ENCODE data around the gene NANS. TPM values are rescaled to one million over a fixed set of nuclear protein-coding genes. Genes with fewer than 3 reads are reported as not detected.
A peak's percentile ranks its signal among the peaks of the same experiment; 100 is the strongest.

The NANS gene
- total and polyA plus RNA-seq, 2 of the 13 experiments (the other 11 are each of a cell fraction or from before 2014, with no cell fraction given) = 86.9 to 203 TPM

GRCh38 chr9:98045234-98046179, 11.0 kb upstream of the NANS start:
- CTCF ChIA-PET (ENCODE audit: low intra/inter-chr PET ratio, low total read pairs) = no interaction called here
- in situ Hi-C loops (cut with HindIII; ENCODE audit: extremely low pct_ligation_motif_present, low pct_unique_long_range_greater_than_20kb) = no loop called here
- DNase-seq (ENCODE audit: low spot score) (peak; percentile 77), FAIRE-seq (peak; percentile 77), ATAC-seq (peak; percentile 90)
- POLR2A ChIA-PET = interaction anchor here (0.9 to 2.1 kb wide), 8 partner anchors 9 to 286 kb away, joined by 3 to 30 read pairs (median 4); partner anchors contain the start of genes ANP32B, NANS and TBC1D2
- intact Hi-C loops (cut with micrococcal nuclease; ENCODE audit: unreplicated experiment) = loop anchor here (1.0 kb wide), 1 partner anchor 11 kb away; the partner anchor contains the start of gene NANS
- WGBS (ENCODE audit: low lambda C conversion rate) = 41% methylated on average over 6 of the region's 6 CpGs
- Histone ChIP-seq H3K4me1 (ENCODE audit: insufficient read depth, low read length) (peaks cover 28% of the 10 kb centered on the region), H3K36me3 (replicated peaks in 1 of 2; ENCODE audit: control insufficient read depth in 1 of 2, insufficient read depth in 2 of 2, low read length in 2 of 2) (no peaks in the 10 kb centered on the region), H3K27me3 (ENCODE audit: control insufficient read depth in 1 of 2, insufficient read depth in 2 of 2, low read length in 2 of 2) (no peaks in the 10 kb centered on the region), H3K9me3 (ENCODE audit: low read length) (no peaks in the 10 kb centered on the region), H4K20me1 (ENCODE audit: insufficient read depth, low read length) (no peaks in the 10 kb centered on the region), H3K27ac (ENCODE audit: extremely low read length, insufficient read depth, low read length) (peak overlapping the region; percentile 52), H2AFZ (ENCODE audit: low read length) (peak overlapping the region; percentile 31), H3K4me2 (ENCODE audit: low read depth, low read length) (peak overlapping the region; percentile 43), H3K79me2 (ENCODE audit: insufficient read depth, low read length) (peaks cover 20% of the 10 kb centered on the region), H3K4me3 (replicated peaks in 1 of 3; ENCODE audit: insufficient read depth in 1 of 3, low read depth in 2 of 3, low read length in 3 of 3) (peak overlapping the region; percentile 35 to 48 (median 40); a peak in 5 of 6 replicates), H3K9ac (ENCODE audit: insufficient read depth, low read depth, low read length) (peak overlapping the region; percentile 64)
- BruUV-seq (replicated peaks) = TSS peak; percentile 88
- TF ChIP-seq ZNF44 (CRISPR knock-in tag; IDR thresholded peaks at IDR 0.05) (no peak), ZNF33B (CRISPR knock-in tag; IDR thresholded peaks at IDR 0.05) (no peak), ZNF138 (CRISPR knock-in tag; IDR thresholded peaks at IDR 0.05; ENCODE audit: low read depth) (no peak), CBX2 (IDR thresholded peaks at IDR 0.05; ENCODE audit: low read depth, low read length) (no peak), CBX2 (CRISPR knock-in tag; IDR thresholded peaks at IDR 0.05; ENCODE audit: low read depth) (no peak), ELF3 (CRISPR knock-in tag; IDR thresholded peaks at IDR 0.05) (0 out of 2 replicates have a peak, but pooled peaks have one; percentile 12), ZNF574 (CRISPR knock-in tag; IDR thresholded peaks at IDR 0.05) (peak; percentile 34; the same call in 1 of the 2 replicates), ZNF607 (CRISPR knock-in tag; IDR thresholded peaks at IDR 0.05; ENCODE audit: borderline replicate concordance) (no peak), ZNF12 (CRISPR knock-in tag; IDR thresholded peaks at IDR 0.05) (no peak), MAX (IDR thresholded peaks at IDR 0.05) (peak; percentile 51; the same call in 1 of the 2 replicates), FOXP1 (IDR thresholded peaks at IDR 0.05) (no peak), FOXP1 (CRISPR knock-in tag; IDR thresholded peaks at IDR 0.05) (no peak), DNMT3B (CRISPR knock-in tag; conservative IDR thresholded peaks at IDR 0.05) (no peak), ZNF770 (CRISPR knock-in tag; IDR thresholded peaks at IDR 0.05) (no peak), ZNF18 (CRISPR knock-in tag; IDR thresholded peaks at IDR 0.05; ENCODE audit: insufficient replicate concordance) (no peak)

All from HepG2 (cell line).